Putamen (tissue), 1 donor: Measurements from ENCODE around the gene OR8D2.
A peak's percentile ranks its signal among the peaks of the same experiment; 100 is the strongest.

ENCODE experiments used
- DNase-seq: peaks from one replicate; pipeline ENCODE4 v3.0.0-alpha.2; 2016; ENCODE audit warnings: low spot score

The OR8D2 gene, protein sequence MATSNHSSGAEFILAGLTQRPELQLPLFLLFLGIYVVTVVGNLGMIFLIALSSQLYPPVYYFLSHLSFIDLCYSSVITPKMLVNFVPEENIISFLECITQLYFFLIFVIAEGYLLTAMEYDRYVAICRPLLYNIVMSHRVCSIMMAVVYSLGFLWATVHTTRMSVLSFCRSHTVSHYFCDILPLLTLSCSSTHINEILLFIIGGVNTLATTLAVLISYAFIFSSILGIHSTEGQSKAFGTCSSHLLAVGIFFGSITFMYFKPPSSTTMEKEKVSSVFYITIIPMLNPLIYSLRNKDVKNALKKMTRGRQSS

DNA sequence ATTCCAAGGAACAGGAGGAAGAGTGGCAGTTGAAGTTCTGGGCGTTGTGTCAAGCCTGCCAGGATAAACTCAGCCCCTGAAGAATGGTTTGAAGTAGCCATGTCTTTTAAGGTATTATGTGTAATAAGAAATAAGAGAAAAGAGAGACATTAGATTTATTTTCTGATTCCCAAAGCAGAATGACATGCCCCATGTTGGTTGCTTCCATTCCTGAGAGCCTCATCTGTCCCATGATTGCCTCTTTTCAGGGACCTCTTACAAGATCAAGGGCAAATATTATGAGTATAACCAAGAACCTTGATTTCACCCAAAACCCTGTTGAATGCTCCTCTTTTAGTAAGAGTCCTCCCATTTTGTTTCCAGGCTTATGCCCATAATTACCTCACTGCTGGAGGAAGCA is at the start of gene OR8D2:
Gene OR8D2 (minus strand): TSS at position 101 of the 400 bp plus-strand sequence. CDS start 0 bp downstream, at position 101.
- DNase-seq = no peak

DNA sequence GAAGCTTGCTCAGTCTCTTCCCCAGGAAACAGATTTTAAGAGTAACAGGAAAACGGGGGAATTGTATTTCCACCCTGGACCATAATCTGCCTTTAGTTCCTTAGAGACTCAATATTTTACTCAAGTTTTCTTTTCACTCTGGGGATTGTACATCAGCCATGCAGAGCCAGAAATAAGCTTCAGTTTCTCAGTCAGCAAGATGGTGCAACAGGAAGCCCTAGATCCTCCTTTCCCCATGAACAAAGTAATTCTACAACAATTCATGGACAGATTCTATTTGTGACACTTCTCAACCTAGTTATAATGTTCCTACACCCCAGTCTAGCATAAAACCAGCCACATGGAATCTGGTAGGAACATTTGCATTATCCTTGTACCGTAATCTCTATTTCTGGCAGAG is 39.6 kb upstream of the OR8D2 start:
- no peak for DNase-seq

DNA sequence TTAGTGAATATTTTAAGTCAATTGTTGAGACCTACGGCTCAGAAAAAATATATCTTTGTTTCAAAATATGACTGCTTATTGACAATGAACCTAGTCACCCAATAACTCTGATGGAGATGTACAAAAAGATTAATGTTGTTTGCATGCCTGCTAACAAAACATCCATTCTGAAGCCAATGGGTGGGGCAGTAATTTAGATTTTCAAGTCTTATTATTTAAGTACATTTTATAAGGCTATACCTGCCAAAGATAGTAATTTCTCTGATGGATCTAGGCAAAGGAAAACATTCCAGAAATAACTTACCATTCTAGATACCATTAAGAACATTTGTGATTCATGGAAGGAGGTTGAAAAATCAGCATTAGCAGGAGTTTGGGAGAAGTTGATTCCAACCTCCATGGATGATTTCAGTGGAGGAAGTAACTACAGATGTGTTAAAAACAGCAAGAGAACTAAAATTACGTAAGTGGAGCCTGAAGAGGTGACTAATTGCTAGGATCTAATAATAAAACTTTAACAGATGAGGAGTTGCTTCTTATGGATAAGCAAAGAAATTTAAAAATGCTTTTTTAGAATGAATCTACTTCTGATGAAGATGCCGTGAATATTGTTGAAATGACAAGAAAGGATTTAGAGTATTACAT is 26.4 kb upstream of the OR8D2 start:
- no peak for DNase-seq

DNA sequence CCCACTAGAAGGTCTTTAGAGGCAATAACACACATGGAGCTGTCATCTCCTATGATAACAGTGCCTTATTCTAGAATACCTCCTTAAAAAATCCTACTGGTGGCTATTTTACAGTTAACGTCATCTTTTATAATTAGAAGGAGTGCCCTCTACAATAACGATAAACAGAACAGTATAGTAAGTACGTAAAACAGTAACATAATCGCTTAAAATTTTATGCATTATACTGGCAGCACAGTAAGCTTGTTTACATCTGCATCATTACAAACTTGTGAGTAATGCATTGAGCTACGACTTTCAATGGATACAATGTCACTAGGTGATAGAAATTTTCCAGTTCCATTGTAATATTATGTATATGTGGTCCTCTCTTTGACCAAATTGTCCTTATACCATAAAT is 24.3 kb upstream of the OR8D2 start:
- DNase-seq = no peak

DNA sequence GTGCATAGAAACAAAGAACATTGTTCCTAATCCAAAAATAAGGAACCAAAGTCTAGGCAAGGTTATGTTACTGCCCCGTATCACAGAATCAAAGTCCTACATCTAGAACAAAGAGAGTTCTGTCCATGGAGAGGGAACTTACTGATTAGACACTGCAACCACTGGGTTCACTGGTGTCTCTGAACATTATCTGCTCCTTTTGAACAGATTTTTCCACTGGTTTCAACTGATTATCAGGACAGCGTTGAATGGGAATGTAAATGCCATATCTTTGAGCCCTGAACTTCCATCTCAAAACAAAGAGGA is 20.1 kb upstream of the OR8D2 start:
- DNase-seq = no peak

DNA sequence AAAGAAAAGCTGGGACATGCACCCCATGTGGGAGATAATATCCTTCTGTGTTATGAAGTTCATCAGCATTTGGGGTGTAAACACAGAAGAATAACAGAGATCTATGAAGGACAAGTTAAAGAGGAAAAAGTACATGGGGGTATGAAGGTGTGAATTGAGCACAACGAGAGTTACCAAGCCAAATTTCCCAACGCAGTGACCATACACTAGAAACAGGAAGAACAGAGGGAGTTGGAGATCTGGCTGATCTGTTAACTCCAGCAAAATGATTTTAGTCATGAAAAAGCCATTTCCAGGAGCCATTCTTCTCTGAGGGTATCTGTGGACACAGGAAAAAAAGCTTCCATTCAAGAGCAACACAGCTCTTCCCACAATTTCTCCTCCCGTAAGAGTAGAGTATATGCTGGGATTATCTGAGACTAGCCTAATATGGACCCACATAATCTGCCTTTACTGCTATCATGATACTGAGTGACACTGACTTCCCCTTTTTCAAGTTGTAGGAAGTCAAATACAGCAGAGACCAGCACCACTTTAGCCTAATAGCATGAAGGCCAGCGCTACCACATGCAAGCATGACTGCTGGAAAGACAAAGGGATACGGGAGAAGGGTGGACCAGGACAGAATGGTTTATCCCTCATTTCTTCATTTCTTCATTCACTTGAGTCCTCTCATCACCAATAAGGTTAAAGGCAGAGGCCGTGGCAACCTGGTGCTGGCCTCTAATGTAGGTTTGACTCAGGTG is 19.6 kb upstream of the OR8D2 start:
- no peak for DNase-seq

DNA sequence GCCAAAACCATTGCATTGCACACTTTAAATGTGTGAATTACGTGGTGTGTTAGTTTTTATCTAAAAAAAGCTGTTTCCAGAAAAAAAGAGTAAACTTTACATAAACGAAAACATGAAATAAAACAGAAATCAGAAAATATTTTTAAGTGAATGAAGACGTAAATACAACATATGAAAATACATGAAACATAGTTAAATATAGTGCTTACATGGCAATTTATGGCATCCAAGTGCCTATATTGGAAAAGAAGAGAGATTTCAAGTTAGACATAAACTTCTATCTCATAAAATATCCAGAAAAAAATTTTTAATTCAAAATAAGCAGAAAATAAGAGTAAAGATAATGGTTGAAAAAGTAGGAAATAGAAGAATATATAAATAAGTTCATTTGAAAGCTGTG is 11.9 kb upstream of the OR8D2 start:
- DNase-seq = no peak

DNA sequence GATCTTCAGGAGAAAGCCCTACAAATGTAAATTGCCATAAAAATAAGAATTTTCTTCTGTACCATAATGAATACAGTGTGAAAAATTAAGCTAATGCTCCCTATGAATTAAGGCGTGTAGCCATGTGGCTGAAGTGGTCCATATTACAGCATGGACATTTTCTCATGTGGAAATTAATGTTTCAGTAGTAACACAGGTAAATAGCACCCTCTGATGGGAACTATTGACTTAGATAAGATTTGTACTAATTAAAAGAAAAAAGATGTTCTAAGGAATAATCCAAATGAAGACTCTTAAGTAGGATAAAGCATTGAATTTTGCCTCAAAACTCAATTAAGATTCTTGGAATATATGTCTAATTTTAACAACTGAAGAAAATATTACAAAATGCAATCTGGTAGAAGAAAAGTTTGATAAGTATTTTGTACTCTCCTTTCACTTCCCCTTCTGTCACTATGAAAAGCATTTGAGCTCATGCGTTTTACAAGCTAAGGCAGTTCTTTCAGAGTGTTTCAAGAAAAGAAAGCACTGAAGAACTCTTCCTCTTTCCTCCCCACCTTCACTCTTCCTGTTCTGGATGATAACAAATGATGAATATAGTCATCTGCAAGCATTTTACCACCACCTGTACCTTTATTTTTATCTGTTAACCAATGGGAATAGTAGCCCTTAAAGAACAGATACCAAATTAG is 9.9 kb upstream of the OR8D2 start:
- DNase-seq = peak; percentile 1

DNA sequence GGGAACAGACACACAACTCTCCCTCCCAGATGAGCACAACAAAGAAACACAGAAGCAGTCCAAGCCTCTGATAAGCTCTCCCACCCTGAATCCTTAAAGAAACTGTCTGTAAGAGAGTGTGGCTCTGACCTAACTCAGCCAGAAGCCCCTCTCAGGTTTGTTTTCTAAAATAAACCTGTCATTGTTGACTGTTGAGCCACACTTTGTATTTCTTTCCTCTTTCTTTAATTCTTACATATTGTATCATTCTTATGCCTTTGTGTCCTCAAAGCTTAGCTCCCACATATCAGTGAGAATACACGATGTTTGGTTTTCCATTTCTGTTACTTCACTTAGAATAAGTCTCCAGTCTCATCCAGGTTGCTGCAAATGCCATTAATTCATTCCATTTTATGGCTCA is 7.8 kb upstream of the OR8D2 start:
- DNase-seq = no peak

DNA sequence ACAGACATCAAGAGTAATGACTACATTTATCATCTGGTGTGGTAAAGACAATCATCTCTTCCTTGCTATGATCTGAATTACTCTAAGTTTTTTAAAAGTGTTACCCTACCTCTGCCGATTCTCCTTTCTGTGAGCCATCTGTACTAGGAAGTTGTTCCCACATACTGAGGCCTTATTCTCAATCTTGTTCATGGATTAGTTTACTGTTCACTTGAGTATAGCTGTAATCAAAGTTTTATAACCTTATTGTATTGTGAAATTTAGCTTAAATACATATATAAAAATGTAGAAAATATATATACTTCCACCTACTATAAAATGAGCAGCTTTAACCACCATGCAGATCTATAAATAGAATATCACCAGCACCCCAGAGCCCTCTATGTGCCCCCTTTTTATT is 2.4 kb upstream of the OR8D2 start:
- DNase-seq = no peak

DNA sequence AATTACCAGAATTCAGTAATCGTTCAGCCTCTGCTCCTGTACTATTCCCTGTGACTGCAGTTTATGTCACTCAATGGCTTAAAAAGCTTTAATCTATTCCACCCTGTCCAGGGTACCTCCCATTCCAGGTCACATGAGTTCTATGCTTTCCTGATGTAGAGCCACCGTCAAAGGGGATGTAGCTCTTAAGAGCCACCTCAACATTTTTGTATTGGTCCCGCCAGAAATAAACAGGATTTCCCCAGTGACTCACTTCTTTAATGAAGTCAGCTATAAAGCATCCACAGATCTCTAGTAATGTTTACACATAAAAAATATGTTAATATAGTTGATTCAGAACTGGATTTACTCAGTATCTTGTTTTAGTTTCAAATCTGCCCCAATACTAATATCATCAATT is 4.9 kb downstream of the OR8D2 start:
- DNase-seq = no peak

DNA sequence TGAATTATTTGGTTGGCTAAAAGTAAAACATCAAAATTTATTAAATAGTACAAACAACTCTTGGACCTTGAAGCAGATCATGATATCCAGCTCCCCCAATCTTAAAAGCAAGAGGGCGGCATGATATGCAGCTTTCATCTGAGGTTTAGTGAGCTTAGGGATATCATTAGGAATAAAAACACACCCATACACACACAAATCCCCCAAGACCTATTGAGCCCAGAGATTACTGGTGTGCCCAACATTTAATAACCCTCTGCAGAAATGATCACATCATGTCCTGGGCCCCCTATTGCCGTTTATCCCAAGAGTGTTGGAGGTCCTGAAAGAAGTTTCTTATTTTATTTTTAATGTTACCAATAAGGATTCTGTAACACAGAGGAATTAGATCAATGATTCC is 6.1 kb downstream of the OR8D2 start, which contains the start of gene OR8D1:
Gene OR8D1 (minus strand): TSS at position 101 of the 400 bp plus-strand sequence. CDS start 3,183 bp downstream, outside the sequence.
- DNase-seq = no peak

DNA sequence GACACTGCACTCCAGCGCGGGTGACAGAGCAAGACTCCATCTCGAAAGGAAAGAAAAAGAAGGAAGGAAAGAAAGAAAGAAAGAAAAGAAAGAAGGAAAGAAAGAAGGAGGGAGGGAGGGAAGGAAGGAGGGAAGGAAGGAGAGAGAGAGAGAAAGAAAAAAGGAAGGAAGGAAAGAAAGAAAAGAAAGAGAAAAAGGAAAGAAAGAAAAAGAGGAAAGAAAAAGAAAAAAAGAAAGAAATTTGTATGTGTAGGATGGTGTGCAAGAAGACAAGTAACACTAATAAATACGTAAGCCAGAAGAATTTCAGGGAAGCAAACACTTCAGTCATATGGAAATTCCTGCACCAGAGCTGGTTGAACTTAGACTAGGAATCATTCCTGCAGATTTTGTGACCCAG is 6.9 kb downstream of the OR8D2 start:
- DNase-seq = no peak

DNA sequence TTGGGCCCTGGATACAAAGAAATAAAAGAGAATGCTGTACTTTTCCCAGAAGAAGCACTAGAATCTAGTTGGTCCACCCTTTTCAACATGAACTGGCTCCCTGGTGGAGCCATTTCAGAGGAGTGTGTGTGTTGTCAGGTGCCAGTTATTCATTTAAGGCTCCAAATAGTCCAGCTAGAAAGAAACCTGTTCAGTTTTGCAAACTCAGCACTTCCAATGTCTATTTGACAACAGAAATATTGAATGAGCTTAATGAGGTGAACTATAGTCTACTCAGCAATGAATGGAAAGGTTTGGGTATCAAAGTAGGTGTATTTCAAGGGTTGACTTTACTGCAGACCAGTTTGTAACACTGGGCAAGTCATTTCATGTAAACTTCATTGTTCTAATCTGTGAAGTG is 8.3 kb downstream of the OR8D2 start:
- DNase-seq = no peak

DNA sequence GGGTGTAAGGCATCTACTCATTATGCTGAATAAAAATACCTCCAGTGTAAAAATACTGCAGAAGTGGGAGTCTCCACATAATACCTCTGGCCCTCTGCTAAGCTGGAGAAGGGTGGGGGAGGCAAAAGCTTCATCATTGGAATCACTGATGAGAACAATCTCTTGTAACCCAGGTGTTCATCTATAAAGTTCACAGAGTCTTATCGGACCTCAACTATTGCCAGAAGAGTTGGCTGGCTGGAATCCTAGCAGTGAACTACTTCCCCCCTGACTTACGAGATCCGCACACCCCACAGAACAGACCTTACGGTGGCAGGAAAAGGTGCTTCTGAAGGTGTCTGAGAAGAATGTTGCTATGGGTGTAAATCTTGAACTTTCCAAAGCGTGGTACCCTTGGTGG is 8.7 kb downstream of the OR8D2 start:
- no peak for DNase-seq

DNA sequence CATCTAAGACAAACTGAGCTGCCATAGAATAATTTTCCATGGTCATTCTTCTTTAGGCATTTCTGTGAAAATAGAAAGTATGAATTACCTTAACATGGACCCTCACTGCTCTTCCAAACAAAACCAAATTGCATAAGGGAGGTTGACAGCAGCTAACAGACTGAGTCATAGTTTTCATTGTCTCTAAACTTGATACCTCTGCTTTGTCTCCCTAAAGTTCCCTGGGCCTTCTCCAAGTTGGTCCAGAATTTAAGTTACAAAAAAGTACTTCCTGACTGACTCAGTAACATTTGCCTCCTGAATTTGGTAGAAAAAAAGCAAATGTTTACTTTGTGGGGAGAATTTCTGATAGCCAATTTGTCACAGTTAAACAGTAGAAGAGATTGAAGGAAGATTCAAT is 9.3 kb downstream of the OR8D2 start:
- DNase-seq = no peak

DNA sequence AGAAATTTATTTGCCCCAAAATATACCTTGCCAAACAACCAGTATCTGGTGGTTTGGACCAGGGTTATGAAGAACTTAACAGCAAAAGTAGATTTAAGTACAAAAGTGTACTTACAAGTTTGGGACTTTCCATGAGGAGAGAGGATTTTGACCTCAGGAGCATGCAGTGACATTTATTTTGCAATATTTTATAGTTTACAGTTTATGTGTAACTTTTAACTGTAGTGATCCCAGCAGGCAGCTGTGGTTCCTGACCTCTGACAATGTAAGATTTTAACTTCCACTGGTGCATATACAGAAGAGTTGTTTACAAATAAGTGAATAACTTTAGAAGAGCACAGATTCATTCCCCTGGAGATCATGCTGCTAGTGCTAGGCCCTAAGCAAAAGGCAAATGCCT is 12.9 kb downstream of the OR8D2 start:
- no peak for DNase-seq

DNA sequence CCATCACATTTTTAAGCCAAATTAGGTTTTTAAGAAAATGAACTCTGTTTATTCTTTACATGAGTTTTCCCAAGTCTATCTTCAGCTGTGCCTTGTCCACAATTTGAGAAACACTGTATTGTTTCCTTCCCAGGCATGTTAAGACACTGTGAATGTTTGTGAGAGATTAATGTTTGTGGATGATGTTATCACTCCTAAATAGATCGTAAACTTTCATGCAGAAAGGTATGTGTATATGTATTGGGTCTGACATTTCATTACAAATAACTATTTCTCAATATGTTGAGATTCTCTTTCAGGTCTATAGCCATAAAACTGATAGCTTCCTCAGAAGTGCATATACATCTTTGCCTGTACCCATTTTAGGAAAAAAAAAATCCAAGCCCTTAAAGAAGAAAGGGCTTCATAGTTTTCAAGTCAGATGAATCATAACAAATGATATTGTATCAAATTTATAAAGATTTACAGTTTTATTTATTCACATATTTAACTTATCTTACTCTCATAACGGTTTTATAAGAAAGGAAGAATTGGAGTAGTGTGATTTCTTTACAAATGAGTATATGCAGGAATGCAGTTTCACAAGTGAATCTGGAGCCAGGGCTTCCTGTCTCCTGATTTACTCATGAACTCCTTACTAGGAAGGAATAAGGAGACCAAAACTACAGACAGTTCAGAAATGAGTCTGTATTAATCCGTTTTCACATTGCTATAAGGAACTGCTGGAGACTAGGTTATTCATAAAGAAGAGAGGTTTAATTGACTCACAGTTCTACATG is 17.5 kb downstream of the OR8D2 start:
- no peak for DNase-seq

DNA sequence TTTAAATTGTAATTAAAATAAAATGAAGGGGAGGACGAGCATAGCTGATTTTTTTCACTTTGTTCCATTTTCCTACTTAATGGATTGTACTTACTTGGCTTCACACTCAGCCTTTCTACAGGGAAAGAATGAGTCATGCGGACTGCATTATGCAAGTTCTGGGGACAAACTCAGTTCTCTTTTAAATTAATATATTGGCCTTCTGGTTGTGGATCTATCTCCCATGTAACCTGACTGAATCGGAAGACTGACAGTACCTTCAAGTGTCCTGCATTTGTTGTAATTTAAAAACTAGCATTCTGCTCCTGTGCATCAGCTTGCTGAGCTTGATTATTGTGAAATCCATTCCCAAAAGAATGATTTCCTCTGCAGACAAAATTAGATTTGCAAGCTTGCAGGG is 18.4 kb downstream of the OR8D2 start:
- peak; percentile 14 for DNase-seq

DNA sequence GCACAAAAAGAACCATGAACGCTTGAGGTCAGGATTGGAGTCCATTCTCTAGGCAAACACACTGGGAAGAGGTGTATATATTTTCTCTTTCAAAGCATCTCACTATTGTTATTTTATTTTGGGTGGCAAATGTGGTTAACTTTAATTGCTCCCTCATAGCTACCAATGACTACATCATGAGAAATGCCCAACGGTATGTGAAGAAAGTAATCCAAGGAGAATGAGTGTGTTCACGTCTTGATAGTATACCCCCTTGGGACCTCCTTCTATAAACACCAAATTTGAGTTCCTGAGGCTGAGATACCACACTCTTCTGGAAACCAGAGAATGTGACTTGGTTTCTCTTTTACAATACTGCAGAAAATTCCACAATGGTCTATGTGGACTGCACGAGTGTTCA is 22.1 kb downstream of the OR8D2 start:
- no peak for DNase-seq

DNA sequence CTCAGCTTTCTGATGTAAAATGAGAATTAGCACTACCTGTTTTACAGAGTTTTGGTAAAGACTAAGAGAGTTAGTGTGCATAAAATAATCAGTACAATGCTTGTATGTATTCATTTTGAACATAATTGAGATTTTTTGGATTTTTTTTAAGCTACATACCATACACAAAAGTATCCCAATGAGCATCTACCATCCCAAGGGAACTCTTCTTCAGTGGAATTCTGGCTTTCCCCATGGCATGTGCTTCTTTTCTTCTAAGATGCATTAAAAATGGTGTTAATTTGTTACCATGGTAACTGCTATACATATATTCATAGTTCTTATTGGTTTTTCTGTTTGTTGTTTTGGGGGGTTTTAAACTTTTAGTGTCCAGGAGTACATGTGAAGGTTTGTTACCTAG is 24.0 kb downstream of the OR8D2 start:
- DNase-seq = no peak

DNA sequence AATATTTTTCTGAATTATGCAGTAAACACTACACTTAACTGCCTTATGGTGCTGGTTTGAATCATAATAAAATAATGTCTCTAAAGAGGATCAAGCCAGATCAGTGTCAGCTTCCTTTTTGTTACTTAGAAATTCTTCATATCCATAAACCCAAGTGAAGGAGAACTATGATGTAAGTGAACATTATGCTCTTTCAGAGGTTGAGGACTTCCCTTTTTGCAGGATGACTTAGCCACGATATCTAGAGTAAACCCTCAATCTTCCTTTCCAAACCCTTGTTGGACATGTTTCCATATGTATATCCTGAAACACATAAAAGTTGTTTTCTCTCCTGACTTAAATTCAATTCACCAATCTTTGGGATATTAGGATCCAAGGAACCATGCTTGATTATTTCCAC is 25.3 kb downstream of the OR8D2 start:
- DNase-seq = no peak
